PC-9 (cell line): ENCODE data around the gene URGCP.

Source experiments
- CTCF ChIP-seq: fragments of 200-600 bp; sonication (generic); conservative IDR thresholded peaks from 2 replicates; pipeline ENCODE4 v1.6.1; 2017; ENCODE audit warnings: mixed run types, antibody characterized with exemption, mild to moderate bottlenecking, moderate library complexity
- EZH2 ChIP-seq: fragments of 200-600 bp; sonication (generic); IDR thresholded peaks from 2 replicates; pipeline ENCODE4 v1.8.0; 2017; ENCODE audit warnings: antibody characterized with exemption, low read depth

- no peak for TF ChIP-seq CTCF
- no peak for TF ChIP-seq EZH2
Observed at GRCh38 chr7:43933902-43934560, 27.6 kb upstream of the URGCP start.
